Measurements from ENCODE around the gene JADE3. TPM values are rescaled to one million over a fixed set of nuclear protein-coding genes. Genes with fewer than 3 reads are reported as not detected.

Gene JADE3
- total RNA-seq, 1 donor from 2014 or later: 22.5 TPM

DNA sequence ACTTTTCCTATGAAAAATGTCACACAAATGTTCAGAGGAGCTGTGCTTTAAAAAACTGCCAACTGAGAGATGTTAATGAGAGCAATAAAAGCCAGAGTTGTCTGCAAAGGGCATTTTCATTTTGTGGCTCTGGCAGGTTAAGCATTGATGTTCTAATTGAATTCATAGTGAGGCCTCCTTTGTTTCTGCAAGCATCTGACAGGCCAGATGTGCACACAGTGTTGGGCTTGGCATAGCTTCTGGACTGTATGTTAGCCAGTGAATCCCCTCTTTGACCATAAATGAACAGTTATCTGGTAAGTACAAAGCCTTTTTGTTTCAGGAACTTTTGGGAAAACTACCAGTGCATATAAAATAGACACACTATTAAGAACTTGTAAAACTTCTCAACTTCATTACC, 81.9 kb downstream of the JADE3 start:
- Mint-ChIP-seq H3K27me3 (no peaks in the 10 kb centered on the region), H3K36me3 (ENCODE audit: insufficient read depth) (peaks cover 30% of the 10 kb centered on the region), H3K27ac (no peak overlapping the region), H3K4me3 (ENCODE audit: low read depth) (no peak overlapping the region), H3K9me3 (ENCODE audit: low read depth) (peaks cover 31% of the 10 kb centered on the region), H3K4me1 (ENCODE audit: low read depth) (peaks cover 3% of the 10 kb centered on the region)
- DNase-seq (ENCODE audit: low spot score, unreplicated experiment): no peak
- TF ChIP-seq CTCF (IDR thresholded peaks at IDR 0.05; ENCODE audit: unreplicated experiment): no peak

- H3K27me3 Mint-ChIP-seq: no peaks in the 10 kb centered on the region
- H3K4me3 Mint-ChIP-seq (ENCODE audit: low read depth): no peak overlapping the region
- no peak for TF ChIP-seq CTCF (IDR thresholded peaks at IDR 0.05; ENCODE audit: unreplicated experiment)
- no peak overlapping the region for H3K27ac Mint-ChIP-seq
- peaks cover 16% of the 10 kb centered on the region for H3K36me3 Mint-ChIP-seq (ENCODE audit: insufficient read depth)
- no peak for DNase-seq (ENCODE audit: low spot score, unreplicated experiment)
- H3K9me3 Mint-ChIP-seq (ENCODE audit: low read depth): peaks cover 27% of the 10 kb centered on the region
- no peaks in the 10 kb centered on the region for H3K4me1 Mint-ChIP-seq (ENCODE audit: low read depth)
Observed at GRCh38 chrX:47012131-47012530, 99.9 kb downstream of the JADE3 start.

DNA sequence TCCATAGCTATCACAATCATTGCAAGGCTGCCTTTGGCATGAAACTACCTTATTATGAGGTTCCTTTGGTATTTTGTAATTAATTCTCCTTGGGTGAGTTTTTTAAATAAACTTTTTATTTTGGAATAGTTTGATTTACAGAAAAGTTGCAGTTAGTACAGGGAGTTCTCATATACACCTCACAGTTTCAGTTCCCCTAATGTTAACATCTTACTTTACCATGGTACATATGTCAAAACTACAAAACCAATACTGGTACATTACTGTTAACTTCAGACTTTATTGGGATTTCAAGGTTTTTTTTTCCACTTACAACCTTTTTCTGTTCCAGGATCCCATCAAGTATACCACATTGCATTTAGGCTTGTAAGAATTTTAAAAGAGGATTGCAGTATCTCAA, 114.0 kb downstream of the JADE3 start:
- no peak for TF ChIP-seq CTCF (IDR thresholded peaks at IDR 0.05; ENCODE audit: unreplicated experiment)
- no peaks in the 10 kb centered on the region for H3K27me3 Mint-ChIP-seq
- DNase-seq (ENCODE audit: low spot score, unreplicated experiment): no peak
- no peak overlapping the region for H3K27ac Mint-ChIP-seq
- H3K9me3 Mint-ChIP-seq (ENCODE audit: low read depth): peaks cover 9% of the 10 kb centered on the region
- no peaks in the 10 kb centered on the region for H3K4me1 Mint-ChIP-seq (ENCODE audit: low read depth)
- H3K4me3 Mint-ChIP-seq (ENCODE audit: low read depth): no peak overlapping the region
- H3K36me3 Mint-ChIP-seq (ENCODE audit: insufficient read depth): peaks cover 3% of the 10 kb centered on the region

DNA sequence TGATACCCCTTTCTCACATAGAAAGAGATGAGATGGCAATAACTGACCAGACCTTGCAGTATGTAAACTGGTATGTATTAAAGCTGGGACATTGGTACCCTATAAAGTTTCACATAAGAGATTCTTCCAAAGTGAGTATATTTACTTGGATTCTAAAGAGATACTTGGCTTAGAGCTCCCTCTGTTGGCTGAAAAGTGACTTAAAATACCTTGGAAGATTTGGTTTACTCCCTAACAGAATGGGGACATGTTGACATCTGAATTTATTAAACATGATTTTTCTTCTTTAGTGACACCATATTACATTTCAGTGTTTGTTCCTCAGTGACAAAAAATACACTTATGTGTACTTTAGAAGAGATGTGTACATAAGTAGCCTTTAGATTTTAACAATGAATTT, 118.1 kb downstream of the JADE3 start:
- H3K27me3 Mint-ChIP-seq: no peaks in the 10 kb centered on the region
- H3K27ac Mint-ChIP-seq: no peak overlapping the region
- peak; percentile 66 for TF ChIP-seq CTCF (IDR thresholded peaks at IDR 0.05; ENCODE audit: unreplicated experiment)
- no peak for DNase-seq (ENCODE audit: low spot score, unreplicated experiment)
- peaks cover 9% of the 10 kb centered on the region for H3K9me3 Mint-ChIP-seq (ENCODE audit: low read depth)
- H3K36me3 Mint-ChIP-seq (ENCODE audit: insufficient read depth): peaks cover 5% of the 10 kb centered on the region
- no peak overlapping the region for H3K4me3 Mint-ChIP-seq (ENCODE audit: low read depth)
- H3K4me1 Mint-ChIP-seq (ENCODE audit: low read depth): no peaks in the 10 kb centered on the region

DNA sequence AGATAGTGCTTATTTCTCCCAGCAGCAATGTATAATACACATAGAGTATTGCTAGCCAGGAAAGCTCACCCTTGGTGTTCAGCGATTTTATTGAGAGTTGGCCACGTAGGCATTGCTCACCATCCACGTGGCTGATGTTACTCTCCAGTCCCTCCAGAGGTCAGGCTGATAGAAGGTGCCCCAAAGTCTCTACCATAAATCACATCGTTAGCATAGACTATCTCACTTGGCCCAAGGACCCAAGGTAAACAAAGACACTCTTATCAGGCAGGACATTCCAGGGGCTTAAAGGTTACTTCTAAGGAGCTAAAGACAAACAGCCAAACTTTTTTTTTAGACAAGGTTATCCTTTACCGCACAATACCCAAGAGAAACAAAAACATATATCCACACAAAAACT, 135.8 kb downstream of the JADE3 start:
- Mint-ChIP-seq H3K27ac (no peak overlapping the region), H3K27me3 (no peaks in the 10 kb centered on the region), H3K4me1 (ENCODE audit: low read depth) (peaks cover 7% of the 10 kb centered on the region), H3K36me3 (ENCODE audit: insufficient read depth) (peaks cover 20% of the 10 kb centered on the region), H3K4me3 (ENCODE audit: low read depth) (no peak overlapping the region), H3K9me3 (ENCODE audit: low read depth) (peaks cover 25% of the 10 kb centered on the region)
- no peak for DNase-seq (ENCODE audit: low spot score, unreplicated experiment)
- no peak for TF ChIP-seq CTCF (IDR thresholded peaks at IDR 0.05; ENCODE audit: unreplicated experiment)
